GM23338 (cell line): ENCODE measurements around the gene FAM217A. TPM values are rescaled to one million over a fixed set of nuclear protein-coding genes. Genes with fewer than 3 reads are reported as not detected.

Experiments used
- ATAC-seq: fragments of 200-7000 bp; cut with Tn5 transposase; 3 replicates; pipeline ENCODE4 v1.9.1; 2020
- DNase-seq: peaks from one replicate; pipeline ENCODE4 v3.0.0-alpha.2; 2015; ENCODE audit warnings: low spot score
- H2AFZ ChIP-seq: fragments of 200-600 bp; sonication (generic); 2 replicates; pipeline ENCODE4 v1.8.0; 2016; ENCODE audit warnings: antibody characterized with exemption, mild to moderate bottlenecking, moderate library complexity
- H3F3A ChIP-seq: fragments of 200-600 bp; sonication (generic); replicated peaks from 2 replicates; pipeline ENCODE4 v1.8.0; 2017; ENCODE audit warnings: antibody characterized with exemption, mixed run types, low read depth
- H3K27ac ChIP-seq: fragments of 200-600 bp; sonication (generic); 2 replicates; pipeline ENCODE4 v1.6.1; 2016; ENCODE audit warnings: low read depth
- H3K27me3 ChIP-seq: fragments of 200-600 bp; sonication (generic); 2 replicates; pipeline ENCODE4 v1.8.0; 2016; ENCODE audit warnings: mild to moderate bottlenecking, mixed run types, moderate library complexity; ENCODE audit not compliant: insufficient read depth
- H3K36me3 ChIP-seq: fragments of 200-600 bp; sonication (generic); 2 replicates; pipeline ENCODE4 v1.8.0; 2016; ENCODE audit warnings: mild to moderate bottlenecking; ENCODE audit not compliant: insufficient read depth
- H3K4me1 ChIP-seq: fragments of 200-600 bp; sonication (generic); 2 replicates; pipeline ENCODE4 v1.8.0; 2016; ENCODE audit warnings: mild to moderate bottlenecking, moderate library complexity; ENCODE audit not compliant: insufficient read depth
- H3K4me2 ChIP-seq: fragments of 200-600 bp; sonication (generic); 2 replicates; pipeline ENCODE4 v1.7.1; 2017; ENCODE audit warnings: mixed run types
- H3K4me3 ChIP-seq: fragments of 200-600 bp; sonication (generic); 2 replicates; pipeline ENCODE4 v1.6.1; 2016; ENCODE audit warnings: mixed run types
- H3K79me2 ChIP-seq: fragments of 200-600 bp; sonication (generic); replicated peaks from 2 replicates; pipeline ENCODE4 v1.8.0; 2017; ENCODE audit warnings: mild to moderate bottlenecking; ENCODE audit not compliant: insufficient read depth
- H3K9me2 ChIP-seq: fragments of 200-600 bp; sonication (generic); 2 replicates; pipeline ENCODE4 v1.8.0; 2017; ENCODE audit not compliant: insufficient read depth
- H4K20me1 ChIP-seq: fragments of 200-600 bp; sonication (generic); replicated peaks from 2 replicates; pipeline ENCODE4 v1.8.0; 2017; ENCODE audit warnings: mild to moderate bottlenecking; ENCODE audit not compliant: insufficient read depth
- H3K27ac Mint-ChIP-seq: 2 replicates; pipeline ENCODE4 v1.8.0; 2020; ENCODE audit warnings: inconsistent platforms, mild to moderate bottlenecking, moderate library complexity, mixed read lengths
- H3K27me3 Mint-ChIP-seq: 3 replicates; pipeline ENCODE4 v1.8.0; 2022; ENCODE audit warnings: low read depth, mild to moderate bottlenecking, moderate library complexity, mixed read lengths, inconsistent platforms; ENCODE audit not compliant: insufficient read depth, poor library complexity
- H3K36me3 Mint-ChIP-seq: 3 replicates; pipeline ENCODE4 v1.8.0; 2021; ENCODE audit warnings: low read depth, mild to moderate bottlenecking, inconsistent platforms, moderate library complexity, mixed read lengths
- H3K4me1 Mint-ChIP-seq: 3 replicates; pipeline ENCODE4 v1.8.0; 2020; ENCODE audit warnings: mild to moderate bottlenecking, inconsistent platforms, mixed read lengths
- H3K4me3 Mint-ChIP-seq: 3 replicates; pipeline ENCODE4 v1.8.0; 2021; ENCODE audit warnings: moderate library complexity, mild to moderate bottlenecking, inconsistent platforms, mixed read lengths
- H3K9me3 Mint-ChIP-seq: 3 replicates; pipeline ENCODE4 v1.8.0; 2020; ENCODE audit warnings: moderate library complexity, mild to moderate bottlenecking, inconsistent platforms, mixed read lengths
- CREB1 ChIP-seq: fragments of 250-450 bp; sonication (Bioruptor Pico); IDR thresholded peaks from 2 replicates; pipeline ENCODE4 v1.5.0; 2020; ENCODE audit warnings: low read depth, mild to moderate bottlenecking, moderate library complexity
- CTCF ChIP-seq, 2 experiments: fragments of 200-600 bp in 1 of 2; sonication (generic) in 1 of 2; conservative IDR thresholded peaks; 2 replicates each; pipeline versions ENCODE4 v1.5.1 to v1.6.1; 2016 to 2017; ENCODE audit warnings: antibody characterized with exemption in 2 of 2, low read depth in 2 of 2, mild to moderate bottlenecking in 2 of 2, moderate library complexity in 1 of 2
- EZH2phosphoT487 ChIP-seq: fragments of 200-600 bp; sonication (generic); IDR thresholded peaks from one replicate; pipeline ENCODE4 v1.8.1; 2018; ENCODE audit warnings: antibody characterized with exemption; ENCODE audit not compliant: unreplicated experiment
- JUNB ChIP-seq: IDR thresholded peaks from one replicate; pipeline ENCODE4 v1.6.1; 2016; ENCODE audit warnings: antibody characterized with exemption; ENCODE audit not compliant: unreplicated experiment
- POLR2AphosphoS5 ChIP-seq: IDR thresholded peaks from 2 replicates; pipeline ENCODE4 v1.6.1; 2016; ENCODE audit warnings: antibody characterized with exemption, low read depth
- STAT1 ChIP-seq: IDR thresholded peaks from one replicate; pipeline ENCODE4 v1.6.1; 2016; ENCODE audit warnings: antibody characterized with exemption; ENCODE audit not compliant: unreplicated experiment
- ZNF114 ChIP-seq: fragments of 250-450 bp; sonication (Bioruptor Pico); IDR thresholded peaks from 2 replicates; pipeline ENCODE4 v1.5.0; 2020; ENCODE audit warnings: mild to moderate bottlenecking, moderate library complexity
- polyA plus RNA-seq: library from polyadenylated mRNA; unstranded; fragments of >200 nt; fragmentation: Nextera tagmentation; extraction: Ambion mirVana; gene quantifications from 2 replicates; pipeline ENCODE4 v1.2.1, GENCODE V29; 2016
- total RNA-seq: library from RNA; depleted of rRNA; stranded (reverse); fragments of >200 nt; shearing (Covaris generic); gene quantifications from 2 replicates; pipeline ENCODE4 v1.2.3, GENCODE V29; 2014
- TF ChIP-seq, protein P1 (sequence below): IDR thresholded peaks from 2 replicates; pipeline ENCODE4 v1.6.1; 2016; ENCODE audit warnings: antibody characterized with exemption
- TF ChIP-seq, protein P2 (sequence below): fragments of 250-450 bp; sonication (Bioruptor Pico); IDR thresholded peaks from 2 replicates; pipeline ENCODE4 v1.5.0; 2020; ENCODE audit warnings: mild to moderate bottlenecking, moderate library complexity

The FAM217A gene
- total and polyA plus RNA-seq, 2 experiments from 2014 or later: not detected

- Histone ChIP-seq H3K27me3 (no peaks in the 10 kb centered on the region), H3F3A (no peaks in the 10 kb centered on the region), H3K79me2 (no peaks in the 10 kb centered on the region), H2AFZ (no peak overlapping the region), H3K4me3 (no peak overlapping the region), H4K20me1 (no peaks in the 10 kb centered on the region; the same call in 1 of the 2 replicates), H3K9me2 (no peaks in the 10 kb centered on the region), H3K4me2 (no peak overlapping the region), H3K36me3 (peaks cover 14% of the 10 kb centered on the region; the same call in 1 of the 2 replicates), H3K27ac (no peak overlapping the region), H3K4me1 (no peaks in the 10 kb centered on the region)
- Mint-ChIP-seq H3K27ac (no peak overlapping the region), H3K9me3 (no peaks in the 10 kb centered on the region), H3K36me3 (peaks cover 22% of the 10 kb centered on the region; the same call in 2 of the 3 replicates), H3K4me3 (no peak overlapping the region), H3K4me1 (no peaks in the 10 kb centered on the region), H3K27me3 (no peaks in the 10 kb centered on the region)
- TF ChIP-seq STAT1 (no peak), EZH2phosphoT487 (no peak), ZNF114 (CRISPR knock-in tag) (no peak), POLR2AphosphoS5 (no peak)
- TF ChIP-seq, protein P1, sequence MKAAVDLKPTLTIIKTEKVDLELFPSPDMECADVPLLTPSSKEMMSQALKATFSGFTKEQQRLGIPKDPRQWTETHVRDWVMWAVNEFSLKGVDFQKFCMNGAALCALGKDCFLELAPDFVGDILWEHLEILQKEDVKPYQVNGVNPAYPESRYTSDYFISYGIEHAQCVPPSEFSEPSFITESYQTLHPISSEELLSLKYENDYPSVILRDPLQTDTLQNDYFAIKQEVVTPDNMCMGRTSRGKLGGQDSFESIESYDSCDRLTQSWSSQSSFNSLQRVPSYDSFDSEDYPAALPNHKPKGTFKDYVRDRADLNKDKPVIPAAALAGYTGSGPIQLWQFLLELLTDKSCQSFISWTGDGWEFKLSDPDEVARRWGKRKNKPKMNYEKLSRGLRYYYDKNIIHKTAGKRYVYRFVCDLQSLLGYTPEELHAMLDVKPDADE: no peak
- ATAC-seq (peak; percentile 60), DNase-seq (no peak)
These were observed 35.2 kb upstream of the FAM217A start for GRCh38 chr6:4114123-4114522.

DNA sequence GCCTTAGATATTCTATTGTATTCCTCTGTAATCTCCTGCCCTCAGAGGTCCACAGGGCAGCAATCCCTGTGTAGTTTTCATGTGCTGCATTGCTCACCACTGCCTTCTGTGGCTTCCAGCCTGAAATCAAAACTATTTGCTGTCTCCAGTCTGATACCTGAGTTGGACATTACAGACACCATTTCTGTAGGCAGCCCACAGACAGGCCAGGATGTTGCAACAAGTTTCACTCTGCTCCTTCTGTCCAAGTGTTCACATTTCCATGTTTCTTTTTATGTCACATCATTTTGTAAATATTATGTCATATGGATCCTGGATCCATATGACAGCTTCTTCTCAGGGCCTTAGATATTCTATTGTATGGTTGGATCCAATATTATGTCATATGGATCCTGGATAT is 34.7 kb upstream of the FAM217A start:
- Mint-ChIP-seq H3K4me1 (no peaks in the 10 kb centered on the region), H3K27me3 (no peaks in the 10 kb centered on the region), H3K36me3 (peaks cover 21% of the 10 kb centered on the region; the same call in 2 of the 3 replicates), H3K27ac (no peak overlapping the region), H3K4me3 (no peak overlapping the region), H3K9me3 (no peaks in the 10 kb centered on the region)
- H3K79me2 ChIP-seq: no peaks in the 10 kb centered on the region
- no peak overlapping the region for H2AFZ ChIP-seq
- TF ChIP-seq, protein P2, sequence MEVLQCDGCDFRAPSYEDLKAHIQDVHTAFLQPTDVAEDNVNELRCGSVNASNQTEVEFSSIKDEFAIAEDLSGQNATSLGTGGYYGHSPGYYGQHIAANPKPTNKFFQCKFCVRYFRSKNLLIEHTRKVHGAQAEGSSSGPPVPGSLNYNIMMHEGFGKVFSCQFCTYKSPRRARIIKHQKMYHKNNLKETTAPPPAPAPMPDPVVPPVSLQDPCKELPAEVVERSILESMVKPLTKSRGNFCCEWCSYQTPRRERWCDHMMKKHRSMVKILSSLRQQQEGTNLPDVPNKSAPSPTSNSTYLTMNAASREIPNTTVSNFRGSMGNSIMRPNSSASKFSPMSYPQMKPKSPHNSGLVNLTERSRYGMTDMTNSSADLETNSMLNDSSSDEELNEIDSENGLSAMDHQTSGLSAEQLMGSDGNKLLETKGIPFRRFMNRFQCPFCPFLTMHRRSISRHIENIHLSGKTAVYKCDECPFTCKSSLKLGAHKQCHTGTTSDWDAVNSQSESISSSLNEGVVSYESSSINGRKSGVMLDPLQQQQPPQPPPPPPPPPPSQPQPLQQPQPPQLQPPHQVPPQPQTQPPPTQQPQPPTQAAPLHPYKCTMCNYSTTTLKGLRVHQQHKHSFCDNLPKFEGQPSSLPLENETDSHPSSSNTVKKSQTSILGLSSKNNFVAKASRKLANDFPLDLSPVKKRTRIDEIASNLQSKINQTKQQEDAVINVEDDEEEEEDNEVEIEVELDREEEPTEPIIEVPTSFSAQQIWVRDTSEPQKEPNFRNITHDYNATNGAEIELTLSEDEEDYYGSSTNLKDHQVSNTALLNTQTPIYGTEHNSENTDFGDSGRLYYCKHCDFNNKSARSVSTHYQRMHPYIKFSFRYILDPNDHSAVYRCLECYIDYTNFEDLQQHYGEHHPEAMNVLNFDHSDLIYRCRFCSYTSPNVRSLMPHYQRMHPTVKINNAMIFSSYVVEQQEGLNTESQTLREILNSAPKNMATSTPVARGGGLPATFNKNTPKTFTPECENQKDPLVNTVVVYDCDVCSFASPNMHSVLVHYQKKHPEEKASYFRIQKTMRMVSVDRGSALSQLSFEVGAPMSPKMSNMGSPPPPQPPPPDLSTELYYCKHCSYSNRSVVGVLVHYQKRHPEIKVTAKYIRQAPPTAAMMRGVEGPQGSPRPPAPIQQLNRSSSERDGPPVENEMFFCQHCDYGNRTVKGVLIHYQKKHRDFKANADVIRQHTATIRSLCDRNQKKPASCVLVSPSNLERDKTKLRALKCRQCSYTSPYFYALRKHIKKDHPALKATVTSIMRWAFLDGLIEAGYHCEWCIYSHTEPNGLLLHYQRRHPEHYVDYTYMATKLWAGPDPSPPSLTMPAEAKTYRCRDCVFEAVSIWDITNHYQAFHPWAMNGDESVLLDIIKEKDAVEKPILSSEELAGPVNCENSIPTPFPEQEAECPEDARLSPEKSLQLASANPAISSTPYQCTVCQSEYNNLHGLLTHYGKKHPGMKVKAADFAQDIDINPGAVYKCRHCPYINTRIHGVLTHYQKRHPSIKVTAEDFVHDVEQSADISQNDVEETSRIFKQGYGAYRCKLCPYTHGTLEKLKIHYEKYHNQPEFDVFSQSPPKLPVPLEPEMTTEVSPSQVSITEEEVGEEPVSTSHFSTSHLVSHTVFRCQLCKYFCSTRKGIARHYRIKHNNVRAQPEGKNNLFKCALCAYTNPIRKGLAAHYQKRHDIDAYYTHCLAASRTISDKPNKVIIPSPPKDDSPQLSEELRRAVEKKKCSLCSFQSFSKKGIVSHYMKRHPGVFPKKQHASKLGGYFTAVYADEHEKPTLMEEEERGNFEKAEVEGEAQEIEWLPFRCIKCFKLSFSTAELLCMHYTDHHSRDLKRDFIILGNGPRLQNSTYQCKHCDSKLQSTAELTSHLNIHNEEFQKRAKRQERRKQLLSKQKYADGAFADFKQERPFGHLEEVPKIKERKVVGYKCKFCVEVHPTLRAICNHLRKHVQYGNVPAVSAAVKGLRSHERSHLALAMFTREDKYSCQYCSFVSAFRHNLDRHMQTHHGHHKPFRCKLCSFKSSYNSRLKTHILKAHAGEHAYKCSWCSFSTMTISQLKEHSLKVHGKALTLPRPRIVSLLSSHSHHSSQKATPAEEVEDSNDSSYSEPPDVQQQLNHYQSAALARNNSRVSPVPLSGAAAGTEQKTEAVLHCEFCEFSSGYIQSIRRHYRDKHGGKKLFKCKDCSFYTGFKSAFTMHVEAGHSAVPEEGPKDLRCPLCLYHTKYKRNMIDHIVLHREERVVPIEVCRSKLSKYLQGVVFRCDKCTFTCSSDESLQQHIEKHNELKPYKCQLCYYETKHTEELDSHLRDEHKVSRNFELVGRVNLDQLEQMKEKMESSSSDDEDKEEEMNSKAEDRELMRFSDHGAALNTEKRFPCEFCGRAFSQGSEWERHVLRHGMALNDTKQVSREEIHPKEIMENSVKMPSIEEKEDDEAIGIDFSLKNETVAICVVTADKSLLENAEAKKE: no peak
- no peak for TF ChIP-seq CTCF (conservative IDR thresholded peaks at IDR 0.05; ENCODE audit: low read depth in 2 of 2)
- TF ChIP-seq JUNB: no peak
- no peak for TF ChIP-seq CREB1 (CRISPR knock-in tag)
- H3K27ac ChIP-seq: no peak overlapping the region
- no peak for DNase-seq
- H3K4me2 ChIP-seq: no peak overlapping the region
- H3K36me3 ChIP-seq: peaks cover 14% of the 10 kb centered on the region; the same call in 1 of the 2 replicates
- H3K4me3 ChIP-seq: no peak overlapping the region
- no peaks in the 10 kb centered on the region; the same call in 1 of the 2 replicates for H4K20me1 ChIP-seq
- H3F3A ChIP-seq: no peaks in the 10 kb centered on the region
- ATAC-seq: no peak
- no peaks in the 10 kb centered on the region for H3K9me2 ChIP-seq
- no peaks in the 10 kb centered on the region for H3K4me1 ChIP-seq
- no peaks in the 10 kb centered on the region for H3K27me3 ChIP-seq
